Posterior cingulate gyrus (tissue), 11 donors: ENCODE results near the gene GREB1.

Experiments used
- DNase-seq, 10 donors: peaks; one replicate each; pipeline versions ENCODE4 v3.0.0 to v3.0.0-alpha.2; 2020 to 2021; ENCODE audit warnings: mixed read lengths in 3 of 10
- intact Hi-C: fragments of 100-400 bp; cut with DNase I; formaldehyde crosslinking; loops from one replicate; pipeline ENCODE4 v1.15.1; 2023

GREB1 gene

DNA sequence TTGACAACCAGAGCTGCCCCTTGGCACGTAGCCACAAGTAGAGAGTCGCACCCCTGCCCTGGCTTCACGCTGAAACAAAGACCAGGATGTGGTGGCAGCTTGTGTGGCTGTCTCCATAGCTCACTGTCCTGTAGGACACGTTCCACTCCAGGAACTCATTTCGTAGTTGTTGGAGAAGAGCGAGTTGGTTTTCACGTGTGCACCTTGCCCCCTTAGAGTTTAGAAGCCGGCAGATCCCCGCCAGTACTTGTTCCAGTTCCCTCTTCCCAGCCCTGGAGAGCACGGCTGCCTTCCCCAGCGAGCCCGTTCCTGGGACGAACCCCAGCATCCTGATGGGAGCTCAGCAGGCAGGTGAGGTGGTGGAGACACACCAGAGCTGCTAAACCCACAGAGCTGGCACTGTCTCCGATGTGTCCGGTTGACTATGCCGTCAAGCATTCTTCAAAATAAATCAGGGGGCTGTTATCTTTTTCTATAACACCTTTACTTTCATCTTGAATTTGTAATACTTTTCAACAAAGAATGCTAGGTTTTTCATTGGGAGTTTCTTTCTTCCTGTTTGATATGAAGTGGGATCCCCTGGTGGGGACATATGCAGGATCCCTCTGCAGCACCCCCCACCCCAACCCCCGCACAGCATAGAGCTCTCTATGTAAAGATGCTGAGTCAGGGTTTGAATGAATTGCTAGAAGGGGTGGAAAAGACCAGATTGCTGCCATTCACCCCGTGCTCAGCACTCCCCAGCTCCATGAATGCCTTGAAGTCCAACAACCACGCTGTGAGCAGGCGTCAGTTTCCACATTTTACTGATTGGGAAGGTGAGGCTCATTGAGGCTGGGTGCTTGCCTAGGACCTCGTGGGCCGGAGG is 44.5 kb downstream of the GREB1 start:
- DNase-seq, result peak in 2 of 10 donors; percentile 42 to 52
- intact Hi-C loops, result no loop called here

- intact Hi-C loops, result no loop called here
- DNase-seq, result peak in 2 of 10 donors; percentile 44 to 65
These were observed 45.3 kb downstream of the GREB1 start for GRCh38 chr2:11578986-11579774.

DNA sequence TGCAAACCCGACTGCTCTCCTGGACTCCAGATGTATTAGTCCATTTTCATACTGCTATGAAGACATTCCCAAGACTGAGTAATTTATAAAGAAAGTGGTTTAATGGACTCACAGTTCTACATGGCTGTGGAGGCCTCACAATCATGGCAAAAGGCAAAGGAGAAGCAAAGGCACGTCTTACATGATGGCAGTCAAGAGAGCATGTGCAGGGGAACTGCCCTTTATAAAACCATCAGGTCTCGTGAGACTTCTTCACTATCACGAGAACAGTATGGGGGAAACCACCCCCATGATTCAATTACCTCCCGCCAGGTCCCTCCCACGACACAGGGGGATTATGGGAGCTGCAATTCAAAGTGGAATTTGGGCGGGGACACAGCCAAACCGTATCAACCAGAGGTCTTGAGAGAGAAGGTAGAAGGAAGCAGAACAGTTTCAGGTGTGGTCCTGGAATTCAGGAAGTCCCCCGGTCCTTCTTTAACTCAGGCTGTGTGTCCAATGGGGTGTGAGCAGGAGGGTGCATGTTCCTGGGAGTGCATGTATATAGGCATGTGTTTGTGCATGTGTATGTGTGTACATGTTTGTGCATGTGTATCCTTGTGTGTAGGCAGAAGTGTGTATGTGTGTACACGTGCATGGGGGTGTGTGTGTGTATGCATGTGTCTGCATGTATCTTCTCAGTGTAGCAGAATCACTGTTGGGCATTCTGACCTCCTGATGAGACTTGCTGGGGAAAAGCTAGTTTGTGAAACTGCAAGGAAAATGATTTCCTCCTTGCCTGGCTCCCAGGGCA is 46.2 kb downstream of the GREB1 start:
- DNase-seq, result peak in 2 of 10 donors; percentile 26 to 29
- intact Hi-C loops, result loop anchor here (5.0 to 10.0 kb wide), 2 partner anchors 345 to 448 kb away; a partner anchor contains a TSS

DNA sequence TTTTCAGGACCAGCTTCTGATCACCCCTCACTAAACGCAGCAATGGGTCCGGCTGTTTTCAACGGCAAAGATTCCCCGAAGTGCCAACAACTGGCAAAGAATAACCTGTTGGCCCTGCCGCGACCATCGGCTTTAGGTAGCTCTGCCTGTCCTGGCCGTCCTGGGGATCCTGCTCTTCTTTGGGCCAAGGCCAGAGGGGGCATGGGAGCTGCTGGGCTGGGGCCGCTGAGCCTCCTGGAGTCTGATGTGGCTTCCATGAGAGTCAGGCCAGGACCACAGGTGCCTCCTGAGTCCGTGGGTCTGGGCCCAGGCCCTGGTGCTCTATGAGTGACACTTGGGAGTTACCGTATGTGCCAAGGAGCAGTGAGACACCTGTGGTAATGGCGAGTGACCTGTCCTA is 46.9 kb downstream of the GREB1 start:
- peak in 2 of 10 donors; percentile 58 to 73 for DNase-seq
- intact Hi-C loops, result loop anchor here (5.0 to 10.0 kb wide), 2 partner anchors 346 to 448 kb away; a partner anchor contains a TSS

DNA sequence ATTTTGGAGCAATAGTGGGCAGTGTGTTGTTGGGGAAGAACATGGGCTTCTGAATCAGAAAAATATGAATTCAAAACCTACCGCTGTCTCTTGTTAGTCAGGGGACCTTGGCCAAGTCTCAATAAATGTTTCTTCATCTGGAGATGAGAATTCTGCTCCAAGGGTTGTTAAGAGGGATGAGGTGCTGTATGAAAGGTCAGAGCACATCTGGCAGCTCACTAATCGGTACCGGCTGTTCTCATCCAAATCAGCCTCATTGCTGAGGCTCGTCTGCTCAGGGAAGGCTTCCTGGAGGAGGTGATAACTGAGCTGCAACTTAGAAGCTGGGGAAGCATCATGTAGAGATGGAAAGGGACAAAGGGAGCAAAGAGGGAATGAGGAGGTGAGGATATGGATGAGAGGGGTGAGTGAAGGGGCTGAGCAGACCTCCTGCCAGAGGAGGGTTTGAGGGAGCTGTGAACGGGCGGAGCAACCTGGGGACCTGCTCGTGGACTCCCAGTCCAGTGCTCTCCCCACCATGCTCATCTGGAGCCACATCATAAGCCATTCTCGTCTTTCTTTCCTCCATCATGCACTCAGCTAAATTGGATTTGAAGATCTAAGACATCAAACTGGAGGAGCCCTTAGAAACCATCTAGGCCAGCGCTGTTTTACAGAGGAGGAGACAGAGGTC is 47.4 kb downstream of the GREB1 start:
- intact Hi-C loops, result loop anchor here (5.0 to 10.0 kb wide), 2 partner anchors 346 to 449 kb away; a partner anchor contains a TSS
- DNase-seq, result peak in 2 of 10 donors; percentile 22 to 42

DNA sequence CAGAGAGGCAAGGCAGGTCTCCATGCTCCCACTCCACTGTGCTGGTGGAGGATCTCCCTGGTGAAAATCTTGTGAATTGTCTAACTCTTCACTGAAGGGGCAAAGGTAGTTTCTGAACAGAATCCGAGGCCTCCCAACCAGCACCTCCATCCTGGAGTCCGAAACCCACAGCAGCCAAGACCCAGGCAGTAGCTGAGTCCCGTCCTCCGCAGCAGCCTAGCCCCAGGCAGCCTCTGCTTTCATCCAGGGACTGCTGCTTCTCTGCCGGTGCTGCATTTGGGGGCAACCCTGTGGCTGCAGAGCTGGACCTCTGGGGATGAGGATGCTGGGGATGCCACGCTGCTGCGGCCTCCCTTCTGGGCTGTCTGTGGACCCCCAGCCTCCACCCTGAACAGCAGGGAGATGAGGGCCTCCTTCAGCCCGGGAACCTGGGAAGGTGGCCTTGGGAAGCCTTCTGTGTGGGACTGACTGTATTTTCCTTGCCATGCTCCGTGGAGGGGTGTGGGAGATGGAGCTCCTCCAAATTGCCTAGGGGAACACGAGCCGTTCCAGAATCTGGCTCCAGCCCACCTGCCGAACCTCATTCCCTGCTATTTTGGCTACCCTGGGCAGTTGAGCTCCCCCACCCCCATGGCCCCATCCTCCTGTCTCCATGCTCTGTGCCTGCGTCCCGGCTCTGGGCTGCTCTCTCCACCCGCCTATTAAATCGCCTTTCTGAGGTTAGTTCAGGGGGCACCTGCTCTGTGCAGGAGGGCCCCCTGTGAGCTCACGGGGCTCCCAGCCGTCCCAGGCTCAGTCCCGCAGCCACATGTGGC is 48.2 kb downstream of the GREB1 start:
- intact Hi-C loops, result loop anchor here (5.0 to 10.0 kb wide), 2 partner anchors 347 to 450 kb away; a partner anchor contains a TSS
- DNase-seq, result peak in 2 of 10 donors; percentile 67 to 78

DNA sequence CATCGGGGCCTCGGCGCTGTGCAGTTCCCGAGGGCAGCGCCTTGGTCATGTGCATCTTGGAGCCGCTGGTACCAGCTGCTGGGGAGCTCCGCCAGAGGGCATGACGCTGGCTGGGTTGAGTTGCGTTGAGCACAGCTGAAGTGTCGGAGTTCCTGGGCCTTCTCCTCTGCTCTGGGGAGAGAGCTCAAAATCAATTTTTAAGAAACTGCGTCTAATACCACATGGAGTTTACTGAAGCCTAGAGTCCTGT is 48.7 kb downstream of the GREB1 start:
- intact Hi-C loops, result loop anchor here (5.0 to 10.0 kb wide), 2 partner anchors 348 to 450 kb away; a partner anchor contains a TSS
- no peak for DNase-seq

- DNase-seq, result peak in 9 of 10 donors; percentile 51 to 95 (median 65)
- intact Hi-C loops, result loop anchor here (5.0 to 10.0 kb wide), 2 partner anchors 348 to 451 kb away; a partner anchor contains a TSS
These were observed 49.3 kb downstream of the GREB1 start for GRCh38 chr2:11582862-11583752.

DNA sequence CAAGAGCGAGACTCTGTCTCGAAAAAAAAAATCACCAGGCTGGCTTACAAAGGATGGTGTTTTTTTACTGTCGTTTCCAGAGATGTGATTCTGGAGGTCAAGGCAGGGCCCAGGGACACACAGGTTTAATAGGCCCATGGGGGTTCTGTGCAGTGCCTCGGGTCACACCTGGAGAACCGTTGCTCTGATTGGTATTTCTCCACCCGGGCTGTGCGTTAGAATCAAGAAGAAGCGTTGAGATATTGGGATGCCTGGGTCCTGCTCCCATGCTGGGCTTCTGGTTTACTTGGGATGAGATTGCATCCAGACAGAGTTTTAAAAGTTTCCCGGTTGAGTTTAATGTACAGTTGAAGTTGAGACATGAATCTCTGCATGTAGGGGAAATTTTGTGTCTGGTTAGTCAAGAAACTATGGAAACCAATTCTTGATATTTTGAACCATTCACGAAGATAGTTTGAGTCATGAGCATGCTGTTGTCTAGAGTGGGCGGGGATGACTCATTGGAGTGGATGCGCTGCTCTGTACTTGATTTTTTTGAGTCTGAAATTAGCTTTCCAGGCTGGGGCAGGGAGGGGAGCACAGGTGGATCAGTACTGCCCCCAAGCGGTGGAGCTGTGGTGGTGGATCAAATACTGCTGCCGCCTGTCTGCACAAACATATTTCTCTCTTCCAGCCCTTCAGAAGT is 50.1 kb downstream of the GREB1 start:
- intact Hi-C loops, result loop anchor here (1.0 to 10.0 kb wide), 3 partner anchors 106 to 452 kb away; a partner anchor contains a TSS
- DNase-seq, result peak; percentile 75 to 98 (median 84)

DNA sequence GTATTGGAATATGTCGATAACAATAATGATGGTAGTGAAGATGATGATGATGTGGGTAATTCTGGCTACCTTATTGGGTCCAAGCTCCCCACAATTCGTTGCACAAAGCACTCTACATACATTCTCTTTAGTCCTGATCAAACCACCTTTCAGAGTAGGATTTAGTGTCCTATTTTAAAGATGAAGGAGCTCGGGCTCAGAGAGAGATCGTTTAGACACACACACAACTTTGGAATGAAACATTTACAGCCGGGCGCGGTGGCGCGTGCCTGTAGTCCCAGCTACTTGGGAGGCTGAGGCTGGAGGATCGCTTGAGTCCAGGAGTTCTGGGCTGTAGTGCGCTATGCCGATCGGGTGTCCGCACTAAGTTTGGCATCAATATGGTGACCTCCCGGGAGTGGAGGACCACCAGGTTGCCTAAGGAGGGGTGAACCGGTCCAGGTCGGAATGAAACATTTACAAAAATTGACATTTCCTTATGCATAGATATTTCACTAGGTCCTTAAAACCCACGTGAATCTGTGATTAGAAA is 50.7 kb downstream of the GREB1 start:
- peak in 3 of 10 donors; percentile 58 to 78 (median 69) for DNase-seq

GRCh38 chr2:11585071-11585470 is 51.2 kb downstream of the GREB1 start:
- DNase-seq, result peak in 3 of 10 donors; percentile 26 to 69 (median 56)
- intact Hi-C loops, result loop anchor here (10.0 kb wide), 1 partner anchor 350 kb away; no protein-coding TSS in a partner anchor

More for the DNA sequence above, 50.7 kb downstream of the GREB1 start:
- intact Hi-C loops, result loop anchor here (1.0 to 10.0 kb wide), 3 partner anchors 106 to 452 kb away; a partner anchor contains a TSS

DNA sequence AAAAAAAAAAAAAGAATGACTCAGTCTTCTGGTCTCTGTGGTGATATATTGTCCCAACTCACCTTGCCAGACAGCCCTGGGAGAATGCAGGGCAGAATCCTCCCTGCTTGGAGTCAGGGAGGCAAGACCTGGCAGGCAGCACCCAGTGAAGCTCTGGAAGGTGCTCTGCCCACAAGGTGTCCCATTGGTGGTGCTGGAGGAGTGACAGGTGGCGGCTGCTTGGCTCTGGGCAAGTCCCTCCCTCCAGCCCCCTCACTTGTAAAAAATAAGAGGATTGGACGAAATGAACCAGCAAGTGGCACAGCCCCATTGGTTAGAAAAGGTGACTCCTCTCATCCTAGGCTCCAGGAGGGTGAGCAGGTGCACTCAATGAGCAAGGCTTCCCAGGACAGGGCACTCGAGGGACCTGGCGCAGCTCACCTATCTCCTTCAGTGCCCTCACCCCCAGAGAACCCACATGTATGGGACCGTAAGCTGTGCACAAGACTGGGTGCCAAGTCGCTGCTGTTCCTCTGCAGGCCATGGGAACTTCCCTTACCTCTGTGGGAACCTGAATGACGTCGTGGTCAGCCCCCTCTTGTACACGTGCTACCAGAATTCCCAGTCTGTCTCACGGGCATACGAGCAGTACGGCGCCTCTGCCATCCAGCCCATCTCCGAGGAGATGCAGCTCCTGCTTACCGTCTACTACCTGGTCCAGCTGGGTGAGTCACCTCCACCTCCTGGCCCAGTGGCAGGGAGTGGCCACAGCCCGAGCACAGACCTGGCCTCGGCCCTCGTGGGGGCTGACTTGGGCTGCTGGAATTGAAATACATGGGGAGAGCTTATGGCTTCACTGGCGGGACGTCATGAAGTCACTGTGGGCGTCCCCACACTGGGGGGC is 54.6 kb downstream of the GREB1 start:
- intact Hi-C loops, result loop anchor here (10.0 kb wide), 1 partner anchor 354 kb away; no protein-coding TSS in a partner anchor
- peak in 1 of 10 donors; percentile 81 for DNase-seq

DNA sequence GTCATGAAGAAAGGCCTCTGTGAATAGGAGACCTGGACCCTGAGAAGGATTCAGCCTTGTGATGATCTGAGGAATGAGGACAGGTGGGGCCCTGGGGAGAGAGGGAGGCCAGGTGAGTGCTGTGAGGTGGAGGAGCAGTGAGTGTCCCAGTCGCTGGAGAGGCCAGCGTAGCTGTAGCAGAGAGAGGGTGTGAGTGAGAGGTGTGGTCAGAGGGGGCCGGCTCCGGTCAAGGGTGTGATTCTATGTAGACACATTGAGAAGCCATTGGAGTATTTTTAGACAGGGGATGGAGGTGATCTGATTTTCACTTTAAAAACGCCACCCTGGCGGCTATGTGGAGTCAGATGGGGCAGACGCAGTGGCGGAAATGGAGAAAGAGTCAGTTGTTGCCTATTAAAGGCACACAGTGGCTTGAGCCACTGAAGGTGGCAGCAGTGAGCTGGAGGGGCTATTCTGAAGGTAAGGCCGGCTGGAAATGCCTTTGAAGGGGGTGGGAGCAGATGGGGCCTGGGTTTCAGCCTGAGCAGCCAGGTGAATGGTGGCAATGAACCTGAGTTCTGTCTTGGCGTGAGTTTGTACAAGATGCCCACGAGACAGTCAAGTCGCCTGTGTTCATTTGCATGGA is 55.6 kb downstream of the GREB1 start:
- intact Hi-C loops, result loop anchor here (10.0 kb wide), 1 partner anchor 355 kb away; no protein-coding TSS in a partner anchor
- DNase-seq, result peak in 1 of 10 donors; percentile 52

DNA sequence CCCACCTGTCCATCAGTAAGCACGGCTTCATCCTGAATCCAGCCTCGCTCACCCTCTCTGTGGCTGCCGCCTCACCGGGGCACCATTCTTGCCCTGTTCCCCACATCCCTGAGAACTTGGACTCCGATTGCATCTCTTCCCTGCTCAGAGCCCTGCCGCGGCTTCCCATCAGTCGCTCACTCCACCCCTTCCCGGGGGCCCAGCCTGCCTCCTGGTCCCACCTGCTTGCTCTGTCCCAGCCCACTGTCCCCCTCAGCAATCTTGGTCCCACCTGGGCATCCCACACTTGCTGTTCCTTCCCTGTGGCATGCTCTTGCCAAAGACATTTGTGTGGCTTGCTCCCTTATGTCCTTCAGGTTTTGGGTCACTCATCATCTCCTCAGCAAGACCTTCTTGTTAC is 56.3 kb downstream of the GREB1 start:
- DNase-seq, result peak in 1 of 10 donors; percentile 71
- intact Hi-C loops, result no loop called here

DNA sequence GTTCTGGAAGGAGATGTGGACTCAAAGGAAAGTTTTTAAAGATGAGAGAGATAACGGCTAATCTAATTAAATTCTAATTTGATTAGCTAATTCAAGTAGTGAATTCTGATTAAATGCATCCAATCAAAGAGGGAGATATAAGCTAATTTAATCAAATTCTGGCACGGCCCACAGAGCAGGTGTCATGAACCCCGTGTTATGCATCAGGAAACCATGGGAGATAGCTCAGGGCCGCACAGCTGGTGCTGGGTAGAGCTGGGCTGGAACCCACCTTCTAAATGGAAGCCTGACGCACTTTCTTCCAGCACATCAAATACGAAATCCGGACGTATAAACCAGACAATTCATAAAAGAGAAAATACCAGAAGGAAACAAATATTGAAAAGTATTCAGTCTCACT is 57.2 kb downstream of the GREB1 start:
- peak in 1 of 10 donors; percentile 20 for DNase-seq
- intact Hi-C loops, result no loop called here
